HepG2 (cell line): ENCODE measurements around the gene LYST. TPM values are rescaled to one million over a fixed set of nuclear protein-coding genes. Genes with fewer than 3 reads are reported as not detected.

Experiments used
- CEBPG ChIP-seq: IDR thresholded peaks from 2 replicates; pipeline ENCODE4 v1.6.1; 2016
- EHMT2 ChIP-seq: fragments of 200-600 bp; sonication (generic); IDR thresholded peaks from 2 replicates; pipeline ENCODE4 v1.7.0; 2017; ENCODE audit warnings: antibody characterized with exemption, low read depth, low read length, borderline replicate concordance
- FOXJ3 ChIP-seq: sonication (generic); formaldehyde crosslinking; IDR thresholded peaks from 2 replicates; pipeline ENCODE4 v1.4.0; 2020; ENCODE audit warnings: missing genetic modification reagents, mild to moderate bottlenecking, borderline replicate concordance
- GFI1 ChIP-seq: sonication (generic); formaldehyde crosslinking; IDR thresholded peaks from 2 replicates; pipeline ENCODE4 v1.5.0; 2020; ENCODE audit warnings: missing genetic modification reagents, mild to moderate bottlenecking, borderline replicate concordance
- HDAC2 ChIP-seq: sonication (generic); formaldehyde crosslinking; IDR thresholded peaks from 2 replicates; pipeline ENCODE4 v1.4.0; 2020; ENCODE audit warnings: missing genetic modification reagents
- HIVEP1 ChIP-seq: sonication (generic); formaldehyde crosslinking; IDR thresholded peaks from 2 replicates; pipeline ENCODE4 v1.4.0; 2020; ENCODE audit warnings: mild to moderate bottlenecking, missing genetic modification reagents
- KLF11 ChIP-seq: IDR thresholded peaks from 2 replicates; pipeline ENCODE4 v1.6.1; 2016; ENCODE audit warnings: missing compliant biosample characterization
- NCOR1 ChIP-seq: fragments of 200-600 bp; sonication (generic); IDR thresholded peaks from 2 replicates; pipeline ENCODE4 v1.7.0; 2017; ENCODE audit warnings: antibody characterized with exemption, low read length, borderline replicate concordance
- TAF1 ChIP-seq: sonication (generic); formaldehyde crosslinking; IDR thresholded peaks from 2 replicates; pipeline ENCODE4 v1.4.0; 2020; ENCODE audit warnings: missing genetic modification reagents
- TEAD2 ChIP-seq: sonication (generic); formaldehyde crosslinking; IDR thresholded peaks from 2 replicates; pipeline ENCODE4 v1.9.0; 2021; ENCODE audit warnings: missing genetic modification reagents
- ZKSCAN5 ChIP-seq: sonication (generic); formaldehyde crosslinking; IDR thresholded peaks from 2 replicates; pipeline ENCODE4 v1.5.1; 2020; ENCODE audit warnings: mild to moderate bottlenecking, missing genetic modification reagents
- ZNF205 ChIP-seq: IDR thresholded peaks from 2 replicates; pipeline ENCODE4 v1.6.1; 2018; ENCODE audit warnings: missing biosample characterization, missing genetic modification reagents
- ZNF335 ChIP-seq: sonication (generic); formaldehyde crosslinking; IDR thresholded peaks from 2 replicates; pipeline ENCODE4 v1.4.0; 2020; ENCODE audit warnings: missing genetic modification reagents
- ZNF564 ChIP-seq: sonication (generic); formaldehyde crosslinking; IDR thresholded peaks from 2 replicates; pipeline ENCODE4 v1.8.1; 2023; ENCODE audit warnings: mild to moderate bottlenecking, missing genetic modification reagents
- ZNF772 ChIP-seq: sonication (generic); formaldehyde crosslinking; IDR thresholded peaks from 2 replicates; pipeline ENCODE4 v1.5.0; 2020; ENCODE audit warnings: mild to moderate bottlenecking, missing genetic modification reagents
- ZNF782 ChIP-seq: sonication (generic); formaldehyde crosslinking; IDR thresholded peaks from 2 replicates; pipeline ENCODE4 v1.4.0; 2020; ENCODE audit warnings: missing genetic modification reagents, mild to moderate bottlenecking, borderline replicate concordance
- ZSCAN12 ChIP-seq: sonication (generic); formaldehyde crosslinking; IDR thresholded peaks from 2 replicates; pipeline ENCODE4 v1.9.0; 2021; ENCODE audit warnings: mild to moderate bottlenecking, missing genetic modification reagents
- ZSCAN30 ChIP-seq: sonication (generic); formaldehyde crosslinking; IDR thresholded peaks from 2 replicates; pipeline ENCODE4 v1.5.0; 2020; ENCODE audit warnings: mild to moderate bottlenecking, missing genetic modification reagents
- polyA plus RNA-seq, 8 experiments: library from polyadenylated mRNA; depleted of rRNA in 3 of 8; stranded (reverse) in 7 of 8; unstranded in 1 of 8; fragments of >200 nt; fragmentation: Illumina TruSeq in 4 of 8; extraction: Trizol in 4 of 8; gene quantifications; 2 replicates each; pipeline versions ENCODE4 v1.2.1 to v1.2.3, GENCODE V29; 2011 to 2016; ENCODE audit warnings: low read depth in 4 of 8, missing spikeins in 1 of 8, mixed read lengths in 1 of 8; ENCODE audit not compliant: insufficient read depth in 1 of 8
- total RNA-seq, 5 experiments: library from RNA; depleted of rRNA; stranded (reverse); fragments of >200 nt; fragmentation: Illumina TruSeq; extraction: Trizol; gene quantifications; 2 replicates each; pipeline ENCODE4 v1.2.3, GENCODE V29; 2016; ENCODE audit warnings: low read depth in 1 of 5
- TF ChIP-seq, protein P1 (sequence below): IDR thresholded peaks from 2 replicates; pipeline ENCODE4 v1.6.1; 2016; ENCODE audit warnings: mild to moderate bottlenecking, missing biosample characterization, missing genetic modification reagents
- TF ChIP-seq, protein P2 (sequence below): sonication (generic); formaldehyde crosslinking; IDR thresholded peaks from 2 replicates; pipeline ENCODE4 v1.4.0; 2020; ENCODE audit warnings: missing genetic modification reagents
- TF ChIP-seq, protein P3 (sequence below): sonication (generic); formaldehyde crosslinking; IDR thresholded peaks from 2 replicates; pipeline ENCODE4 v1.4.0; 2020; ENCODE audit warnings: missing genetic modification reagents, borderline replicate concordance
- TF ChIP-seq, protein P4 (sequence below): sonication (generic); formaldehyde crosslinking; IDR thresholded peaks from 2 replicates; pipeline ENCODE4 v1.4.0; 2020; ENCODE audit warnings: missing genetic modification reagents, borderline replicate concordance

Gene LYST
- total and polyA plus RNA-seq, 2 of the 13 experiments (the other 11 are each of a cell fraction or from before 2014, with no cell fraction given): 0.91 to 2.5 TPM

DNA sequence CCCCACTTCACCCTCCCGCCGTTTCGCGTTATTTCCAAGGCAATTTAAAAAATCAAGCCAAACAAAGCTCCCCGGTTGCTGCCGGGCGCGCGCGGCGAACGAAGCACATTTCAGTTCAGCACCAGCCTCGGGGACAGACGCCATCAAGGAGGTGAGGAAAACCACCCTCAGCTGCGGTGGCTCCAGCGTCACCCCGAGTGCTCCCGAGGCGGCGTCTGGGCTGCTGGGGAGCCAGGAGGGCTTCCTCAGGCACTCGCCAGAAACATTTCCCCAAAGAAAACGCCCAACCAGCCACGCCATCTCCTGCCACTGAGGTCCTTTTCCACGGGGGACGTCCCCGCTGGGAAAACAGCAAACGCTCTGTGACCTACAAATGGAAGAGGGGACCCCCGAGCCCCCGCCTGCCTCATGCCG is 217.7 kb downstream of the LYST start (continued):
- TF ChIP-seq HIVEP1 (CRISPR knock-in tag) (0 out of 2 replicates have a peak, but pooled peaks have one; percentile 34), HDAC2 (CRISPR knock-in tag) (0 out of 2 replicates have a peak, but pooled peaks have one; percentile 17), FOXJ3 (CRISPR knock-in tag) (no peak), ZNF205 (no peak), CEBPG (no peak), ZNF335 (0 out of 2 replicates have a peak, but pooled peaks have one; percentile 32), EHMT2 (0 out of 2 replicates have a peak, but pooled peaks have one; percentile 68), NCOR1 (0 out of 2 replicates have a peak, but pooled peaks have one; percentile 20), TAF1 (no peak; the same call in 1 of the 2 replicates), GFI1 (CRISPR knock-in tag) (peak; percentile 23; the same call in 1 of the 2 replicates), ZNF772 (peak; percentile 58), ZKSCAN5 (CRISPR knock-in tag) (peak; percentile 82; the same call in 1 of the 2 replicates), TEAD2 (CRISPR knock-in tag) (0 out of 2 replicates have a peak, but pooled peaks have one; percentile 21), ZNF782 (CRISPR knock-in tag) (no peak), ZSCAN12 (CRISPR knock-in tag) (no peak), ZSCAN30 (CRISPR knock-in tag) (no peak), ZNF564 (no peak), KLF11 (CRISPR knock-in tag) (peak; percentile 45; the same call in 1 of the 2 replicates)
- TF ChIP-seq, protein P1, sequence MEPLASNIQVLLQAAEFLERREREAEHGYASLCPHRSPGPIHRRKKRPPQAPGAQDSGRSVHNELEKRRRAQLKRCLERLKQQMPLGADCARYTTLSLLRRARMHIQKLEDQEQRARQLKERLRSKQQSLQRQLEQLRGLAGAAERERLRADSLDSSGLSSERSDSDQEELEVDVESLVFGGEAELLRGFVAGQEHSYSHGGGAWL (CRISPR knock-in tag): no peak
- TF ChIP-seq, protein P2, sequence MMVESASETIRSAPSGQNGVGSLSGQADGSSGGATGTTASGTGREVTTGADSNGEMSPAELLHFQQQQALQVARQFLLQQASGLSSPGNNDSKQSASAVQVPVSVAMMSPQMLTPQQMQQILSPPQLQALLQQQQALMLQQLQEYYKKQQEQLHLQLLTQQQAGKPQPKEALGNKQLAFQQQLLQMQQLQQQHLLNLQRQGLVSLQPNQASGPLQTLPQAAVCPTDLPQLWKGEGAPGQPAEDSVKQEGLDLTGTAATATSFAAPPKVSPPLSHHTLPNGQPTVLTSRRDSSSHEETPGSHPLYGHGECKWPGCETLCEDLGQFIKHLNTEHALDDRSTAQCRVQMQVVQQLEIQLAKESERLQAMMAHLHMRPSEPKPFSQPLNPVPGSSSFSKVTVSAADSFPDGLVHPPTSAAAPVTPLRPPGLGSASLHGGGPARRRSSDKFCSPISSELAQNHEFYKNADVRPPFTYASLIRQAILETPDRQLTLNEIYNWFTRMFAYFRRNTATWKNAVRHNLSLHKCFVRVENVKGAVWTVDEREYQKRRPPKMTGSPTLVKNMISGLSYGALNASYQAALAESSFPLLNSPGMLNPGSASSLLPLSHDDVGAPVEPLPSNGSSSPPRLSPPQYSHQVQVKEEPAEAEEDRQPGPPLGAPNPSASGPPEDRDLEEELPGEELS (CRISPR knock-in tag): no peak
- TF ChIP-seq, protein P3, sequence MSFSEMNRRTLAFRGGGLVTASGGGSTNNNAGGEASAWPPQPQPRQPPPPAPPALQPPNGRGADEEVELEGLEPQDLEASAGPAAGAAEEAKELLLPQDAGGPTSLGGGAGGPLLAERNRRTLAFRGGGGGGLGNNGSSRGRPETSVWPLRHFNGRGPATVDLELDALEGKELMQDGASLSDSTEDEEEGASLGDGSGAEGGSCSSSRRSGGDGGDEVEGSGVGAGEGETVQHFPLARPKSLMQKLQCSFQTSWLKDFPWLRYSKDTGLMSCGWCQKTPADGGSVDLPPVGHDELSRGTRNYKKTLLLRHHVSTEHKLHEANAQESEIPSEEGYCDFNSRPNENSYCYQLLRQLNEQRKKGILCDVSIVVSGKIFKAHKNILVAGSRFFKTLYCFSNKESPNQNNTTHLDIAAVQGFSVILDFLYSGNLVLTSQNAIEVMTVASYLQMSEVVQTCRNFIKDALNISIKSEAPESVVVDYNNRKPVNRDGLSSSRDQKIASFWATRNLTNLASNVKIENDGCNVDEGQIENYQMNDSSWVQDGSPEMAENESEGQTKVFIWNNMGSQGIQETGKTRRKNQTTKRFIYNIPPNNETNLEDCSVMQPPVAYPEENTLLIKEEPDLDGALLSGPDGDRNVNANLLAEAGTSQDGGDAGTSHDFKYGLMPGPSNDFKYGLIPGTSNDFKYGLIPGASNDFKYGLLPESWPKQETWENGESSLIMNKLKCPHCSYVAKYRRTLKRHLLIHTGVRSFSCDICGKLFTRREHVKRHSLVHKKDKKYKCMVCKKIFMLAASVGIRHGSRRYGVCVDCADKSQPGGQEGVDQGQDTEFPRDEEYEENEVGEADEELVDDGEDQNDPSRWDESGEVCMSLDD (CRISPR knock-in tag): 0 out of 2 replicates have a peak, but pooled peaks have one; percentile 12
- TF ChIP-seq, protein P4, sequence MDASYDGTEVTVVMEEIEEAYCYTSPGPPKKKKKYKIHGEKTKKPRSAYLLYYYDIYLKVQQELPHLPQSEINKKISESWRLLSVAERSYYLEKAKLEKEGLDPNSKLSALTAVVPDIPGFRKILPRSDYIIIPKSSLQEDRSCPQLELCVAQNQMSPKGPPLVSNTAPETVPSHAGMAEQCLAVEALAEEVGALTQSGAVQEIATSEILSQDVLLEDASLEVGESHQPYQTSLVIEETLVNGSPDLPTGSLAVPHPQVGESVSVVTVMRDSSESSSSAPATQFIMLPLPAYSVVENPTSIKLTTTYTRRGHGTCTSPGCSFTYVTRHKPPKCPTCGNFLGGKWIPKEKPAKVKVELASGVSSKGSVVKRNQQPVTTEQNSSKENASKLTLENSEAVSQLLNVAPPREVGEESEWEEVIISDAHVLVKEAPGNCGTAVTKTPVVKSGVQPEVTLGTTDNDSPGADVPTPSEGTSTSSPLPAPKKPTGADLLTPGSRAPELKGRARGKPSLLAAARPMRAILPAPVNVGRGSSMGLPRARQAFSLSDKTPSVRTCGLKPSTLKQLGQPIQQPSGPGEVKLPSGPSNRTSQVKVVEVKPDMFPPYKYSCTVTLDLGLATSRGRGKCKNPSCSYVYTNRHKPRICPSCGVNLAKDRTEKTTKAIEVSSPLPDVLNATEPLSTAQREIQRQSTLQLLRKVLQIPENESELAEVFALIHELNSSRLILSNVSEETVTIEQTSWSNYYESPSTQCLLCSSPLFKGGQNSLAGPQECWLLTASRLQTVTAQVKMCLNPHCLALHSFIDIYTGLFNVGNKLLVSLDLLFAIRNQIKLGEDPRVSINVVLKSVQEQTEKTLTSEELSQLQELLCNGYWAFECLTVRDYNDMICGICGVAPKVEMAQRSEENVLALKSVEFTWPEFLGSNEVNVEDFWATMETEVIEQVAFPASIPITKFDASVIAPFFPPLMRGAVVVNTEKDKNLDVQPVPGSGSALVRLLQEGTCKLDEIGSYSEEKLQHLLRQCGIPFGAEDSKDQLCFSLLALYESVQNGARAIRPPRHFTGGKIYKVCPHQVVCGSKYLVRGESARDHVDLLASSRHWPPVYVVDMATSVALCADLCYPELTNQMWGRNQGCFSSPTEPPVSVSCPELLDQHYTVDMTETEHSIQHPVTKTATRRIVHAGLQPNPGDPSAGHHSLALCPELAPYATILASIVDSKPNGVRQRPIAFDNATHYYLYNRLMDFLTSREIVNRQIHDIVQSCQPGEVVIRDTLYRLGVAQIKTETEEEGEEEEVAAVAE (CRISPR knock-in tag): 0 out of 2 replicates have a peak, but pooled peaks have one; percentile 26
